SK-N-SH (cell line): ENCODE data around the gene GZMB. TPM values are rescaled to one million over a fixed set of nuclear protein-coding genes. Genes with fewer than 3 reads are reported as not detected.

Experiments
- CTCF ChIA-PET: fragments of 300-600, 350-600 bp; formaldehyde crosslinking; extraction: SDS; loops from one replicate; lab custom pipeline; 2021; lab: Yijun Ruan, JAX
- POLR2A ChIA-PET: fragments of 350-600 bp; sonication (Branson Sonifier 250); formaldehyde crosslinking; extraction: SDS; loops from one replicate; lab custom pipeline; 2020; ENCODE audit warnings: antibody characterized with exemption, inconsistent platforms; lab: Yijun Ruan, JAX
- DNase-seq: peaks from one replicate; pipeline ENCODE4 v3.0.0; 2012
- H2AFZ ChIP-seq: fragments of 200-600 bp; sonication (generic); 2 replicates; pipeline ENCODE4 v1.8.1; 2016; ENCODE audit warnings: antibody characterized with exemption, mild to moderate bottlenecking, low read depth
- H3F3A ChIP-seq: fragments of 200-600 bp; sonication (generic); replicated peaks from 2 replicates; pipeline ENCODE3; 2016; ENCODE audit warnings: antibody characterized with exemption, mild to moderate bottlenecking; ENCODE audit not compliant: insufficient read depth
- H3K27ac ChIP-seq, 2 experiments: fragments of 200-500 bp in 1 of 2; fragments of 200-600 bp in 1 of 2; sonication (Bioruptor generic) in 1 of 2; sonication (generic), shearing (Covaris generic) in 1 of 2; 2 replicates each; pipeline versions ENCODE4 v1.5.1 to v1.6.1; 2014 to 2016; ENCODE audit warnings: low read depth in 2 of 2, inconsistent platforms in 1 of 2, low read length in 1 of 2, mild to moderate bottlenecking in 1 of 2, mixed read lengths in 1 of 2
- H3K27me3 ChIP-seq: fragments of 200-600 bp; sonication (generic), shearing (Covaris generic); 2 replicates; pipeline ENCODE4 v1.6.1; 2016; ENCODE audit warnings: mixed run types; ENCODE audit not compliant: insufficient read depth
- H3K36me3 ChIP-seq, 2 experiments: fragments of 200-500 bp in 1 of 2; fragments of 200-600 bp in 1 of 2; sonication (Bioruptor generic) in 1 of 2; sonication (generic) in 1 of 2; replicated peaks in 1 of 2; 2 replicates each; pipeline versions ENCODE3 to v1.5.1; 2014 to 2016; ENCODE audit warnings: low read length in 1 of 2, mild to moderate bottlenecking in 1 of 2; ENCODE audit not compliant: insufficient read depth in 2 of 2, control insufficient read depth in 1 of 2
- H3K4me1 ChIP-seq, 2 experiments: fragments of 200-500 bp in 1 of 2; fragments of 200-600 bp in 1 of 2; sonication (Bioruptor generic) in 1 of 2; sonication (generic), shearing (Covaris generic) in 1 of 2; 2 replicates each; pipeline versions ENCODE4 v1.5.1 to v1.6.1; 2014 to 2016; ENCODE audit warnings: low read depth in 1 of 2, low read length in 1 of 2, mixed run types in 1 of 2; ENCODE audit not compliant: insufficient read depth in 2 of 2, control insufficient read depth in 1 of 2
- H3K4me2 ChIP-seq: fragments of 200-600 bp; sonication (generic), shearing (Covaris generic); 2 replicates; pipeline ENCODE4 v1.6.1; 2017; ENCODE audit warnings: mixed run types
- H3K4me3 ChIP-seq, 2 experiments: fragments of 200-500 bp in 1 of 2; fragments of 200-600 bp in 1 of 2; sonication (Bioruptor generic) in 1 of 2; sonication (generic), shearing (Covaris generic) in 1 of 2; 2 replicates each; pipeline versions ENCODE4 v1.5.1 to v1.8.1; 2014 to 2016; ENCODE audit warnings: low read depth in 2 of 2, inconsistent platforms in 1 of 2, low read length in 1 of 2, mild to moderate bottlenecking in 1 of 2, mixed read lengths in 1 of 2, moderate library complexity in 1 of 2
- H3K79me2 ChIP-seq: fragments of 200-600 bp; sonication (generic); 2 replicates; pipeline ENCODE4 v1.8.1; 2017; ENCODE audit warnings: mild to moderate bottlenecking; ENCODE audit not compliant: insufficient read depth
- H3K9ac ChIP-seq: fragments of 200-600 bp; sonication (generic); 2 replicates; pipeline ENCODE4 v1.6.1; 2017; ENCODE audit warnings: mixed run types
- H3K9me2 ChIP-seq: fragments of 200-600 bp; sonication (generic); 2 replicates; pipeline ENCODE4 v1.6.1; 2017; ENCODE audit warnings: mixed run types
- H3K9me3 ChIP-seq: fragments of 200-600 bp; sonication (generic); 2 replicates; pipeline ENCODE4 v1.6.1; 2017; ENCODE audit warnings: mixed run types, mild to moderate bottlenecking, moderate library complexity
- H4K20me1 ChIP-seq: fragments of 200-600 bp; sonication (generic); 2 replicates; pipeline ENCODE4 v1.6.1; 2017; ENCODE audit warnings: mild to moderate bottlenecking, mixed run types; ENCODE audit not compliant: insufficient read depth
- CHD2 ChIP-seq: fragments of 150-350 bp; IDR thresholded peaks from 2 replicates; pipeline ENCODE4 v1.6.1; 2018; ENCODE audit warnings: low read length; ENCODE audit not compliant: partially characterized antibody
- EP300 ChIP-seq, 2 experiments: IDR thresholded peaks; 2 replicates each; pipeline versions ENCODE4 v1.4.0 to v1.6.1; 2012; ENCODE audit warnings: borderline replicate concordance in 1 of 2, low read depth in 1 of 2, low read length in 1 of 2
- EZH2phosphoT487 ChIP-seq: fragments of 200-600 bp; sonication (generic); IDR thresholded peaks from 2 replicates; pipeline ENCODE4 v1.6.1; 2017; ENCODE audit warnings: low read depth, mixed run types, mild to moderate bottlenecking, antibody characterized with exemption, moderate library complexity, borderline replicate concordance
- FOSL2 ChIP-seq: IDR thresholded peaks from 2 replicates; pipeline ENCODE4 v1.4.0; 2012; ENCODE audit warnings: low read depth, mild to moderate bottlenecking, moderate library complexity, borderline replicate concordance
- JUND ChIP-seq: IDR thresholded peaks from 2 replicates; pipeline ENCODE4 v1.4.0; 2012
- MAX ChIP-seq: IDR thresholded peaks from 2 replicates; pipeline ENCODE4 v1.4.0; 2012; ENCODE audit warnings: low read depth
- MEF2A ChIP-seq: IDR thresholded peaks from 2 replicates; pipeline ENCODE4 v1.4.0; 2012; ENCODE audit warnings: low read depth, borderline replicate concordance
- NFIC ChIP-seq: IDR thresholded peaks from 2 replicates; pipeline ENCODE4 v1.4.0; 2012; ENCODE audit warnings: borderline replicate concordance
- PBX3 ChIP-seq: IDR thresholded peaks from 2 replicates; pipeline ENCODE4; 2012
- POLR2AphosphoS5 ChIP-seq: IDR thresholded peaks from 2 replicates; pipeline ENCODE4 v1.6.1; 2012; ENCODE audit warnings: low read depth, low read length
- RAD21 ChIP-seq: IDR thresholded peaks from 2 replicates; pipeline ENCODE4 v1.6.1; 2012; ENCODE audit warnings: mild to moderate bottlenecking, low read length
- RCOR1 ChIP-seq: fragments of 150-350 bp; IDR thresholded peaks from 2 replicates; pipeline ENCODE4 v1.6.1; 2017; ENCODE audit warnings: antibody characterized with exemption, low read length
- REST ChIP-seq: IDR thresholded peaks from 2 replicates; pipeline ENCODE4 v1.6.1; 2012; ENCODE audit warnings: mild to moderate bottlenecking, low read depth, low read length, moderate library complexity
- RFX5 ChIP-seq: IDR thresholded peaks from 2 replicates; pipeline ENCODE4 v1.6.1; 2012; ENCODE audit warnings: mild to moderate bottlenecking, improper control_type of control experiment, low read length
- SIN3A ChIP-seq: IDR thresholded peaks from 2 replicates; pipeline ENCODE4 v1.6.1; 2012; ENCODE audit warnings: low read depth, mild to moderate bottlenecking, low read length, moderate library complexity, borderline replicate concordance
- SMC3 ChIP-seq: IDR thresholded peaks from 2 replicates; pipeline ENCODE4 v1.6.1; 2012; ENCODE audit warnings: low read depth, low read length, improper control_type of control experiment
- TCF12 ChIP-seq: IDR thresholded peaks from 2 replicates; pipeline ENCODE4 v1.4.0; 2012
- TEAD4 ChIP-seq: IDR thresholded peaks from 2 replicates; pipeline ENCODE4 v1.4.0; 2012; ENCODE audit warnings: mild to moderate bottlenecking, borderline replicate concordance; ENCODE audit not compliant: insufficient read depth
- YY1 ChIP-seq: IDR thresholded peaks from 2 replicates; pipeline ENCODE4 v1.4.0; 2012; ENCODE audit warnings: low read depth, mild to moderate bottlenecking
- WGBS: methylation state at CpG from one replicate; pipeline ENCODE4 v1.1.6; 2017; ENCODE audit warnings: low lambda C conversion rate; 5-methylcytosine and 5-hydroxymethylcytosine counted together
- polyA plus RNA-seq, 3 experiments: library from polyadenylated mRNA; depleted of rRNA; stranded (reverse); fragments of >200 nt; gene quantifications; 2 replicates each; pipeline ENCODE4 v1.2.3, GENCODE V29; 2012
- TF ChIP-seq, protein P1 (sequence below): IDR thresholded peaks from 2 replicates; pipeline ENCODE4 v1.4.0; 2012; ENCODE audit warnings: low read depth, borderline replicate concordance

GZMB gene
- polyA plus RNA-seq, 1 of the 3 experiments (the other 2 are of a cell fraction) = not detected

GRCh38 chr14:24613747-24614146 is 20.2 kb downstream of the GZMB start:
- no peaks in the 10 kb centered on the region for H3K9me2 ChIP-seq
- no peaks in the 10 kb centered on the region for H3K4me1 ChIP-seq
- H3K27me3 ChIP-seq = no peaks in the 10 kb centered on the region
- POLR2A ChIA-PET = no interaction called here
- TF ChIP-seq EZH2phosphoT487 (no peak), POLR2AphosphoS5 (no peak), EP300 (IDR thresholded peaks at IDR 0.05; ENCODE audit: borderline replicate concordance in 1 of 2, low read depth in 1 of 2, low read length in 1 of 2) (no peak), JUND (no peak), NFIC (no peak), CHD2 (no peak), RFX5 (no peak), YY1 (no peak), MAX (no peak), SMC3 (no peak), RCOR1 (no peak), TCF12 (no peak), PBX3 (no peak)
- TF ChIP-seq, all 33 proteins: peak for 0
- Histone ChIP-seq H2AFZ (no peak overlapping the region), H3K9me3 (no peaks in the 10 kb centered on the region), H3K36me3 (no peaks in the 10 kb centered on the region), H3K9ac (no peak overlapping the region), H3K79me2 (no peaks in the 10 kb centered on the region), H3F3A (no peaks in the 10 kb centered on the region), H3K27ac (no peak overlapping the region), H4K20me1 (no peaks in the 10 kb centered on the region), H3K4me2 (no peak overlapping the region), H3K4me3 (no peak overlapping the region)
- CTCF ChIA-PET = interaction anchor here (1.5 kb wide), 1 partner anchor 8 kb away, joined by 5 read pairs; no protein-coding TSS in a partner anchor
- 17% methylated on average over 2 of the region's 2 CpGs for WGBS
- DNase-seq = no peak

DNA sequence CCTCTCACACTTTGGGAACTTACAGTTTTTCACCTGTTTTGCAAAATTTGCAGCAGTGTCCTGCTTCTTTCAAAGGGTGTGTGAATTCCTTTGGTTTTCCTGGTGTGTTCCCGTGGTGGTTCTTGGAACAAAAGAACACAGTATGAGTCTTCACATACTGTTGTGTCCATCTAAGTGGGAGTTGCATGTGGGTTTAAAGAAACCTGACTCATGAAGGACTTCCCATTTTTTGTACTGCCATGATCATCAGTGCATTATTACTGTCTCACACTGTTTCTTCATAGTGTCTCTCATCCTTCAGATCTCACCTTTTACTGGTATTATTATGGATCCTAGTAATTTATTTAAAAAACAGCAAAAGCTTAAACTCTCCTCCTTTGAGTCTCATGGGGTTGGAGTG is 20.7 kb downstream of the GZMB start:
- H3K27me3 ChIP-seq = no peaks in the 10 kb centered on the region
- ChIA-PET POLR2A (no interaction called here), CTCF (no interaction called here)

More for the DNA sequence above, 20.7 kb downstream of the GZMB start:
- Histone ChIP-seq H4K20me1 (no peaks in the 10 kb centered on the region), H3K9ac (no peak overlapping the region), H3F3A (no peaks in the 10 kb centered on the region), H3K4me3 (no peak overlapping the region), H3K4me2 (no peak overlapping the region), H3K4me1 (no peaks in the 10 kb centered on the region), H3K79me2 (no peaks in the 10 kb centered on the region), H3K9me3 (no peaks in the 10 kb centered on the region), H2AFZ (no peak overlapping the region), H3K36me3 (no peaks in the 10 kb centered on the region), H3K27ac (no peak overlapping the region), H3K9me2 (no peaks in the 10 kb centered on the region)
- no peak for TF ChIP-seq TEAD4
- TF ChIP-seq TCF12 = no peak
- no peak for TF ChIP-seq FOSL2
- no peak for TF ChIP-seq MEF2A
- no peak for TF ChIP-seq SMC3
- no peak for TF ChIP-seq PBX3
- TF ChIP-seq SIN3A = no peak
- TF ChIP-seq, protein P1, sequence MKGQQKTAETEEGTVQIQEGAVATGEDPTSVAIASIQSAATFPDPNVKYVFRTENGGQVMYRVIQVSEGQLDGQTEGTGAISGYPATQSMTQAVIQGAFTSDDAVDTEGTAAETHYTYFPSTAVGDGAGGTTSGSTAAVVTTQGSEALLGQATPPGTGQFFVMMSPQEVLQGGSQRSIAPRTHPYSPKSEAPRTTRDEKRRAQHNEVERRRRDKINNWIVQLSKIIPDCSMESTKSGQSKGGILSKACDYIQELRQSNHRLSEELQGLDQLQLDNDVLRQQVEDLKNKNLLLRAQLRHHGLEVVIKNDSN = no peak
- TF ChIP-seq RAD21 = no peak
- no peak for TF ChIP-seq REST
- TF ChIP-seq YY1 = no peak
- no peak for TF ChIP-seq MAX
- WGBS = 0% methylated on average over 1 of the region's 1 CpG
- no peak for DNase-seq
